ENCODE results near the gene REV3L. TPM values are rescaled to one million over a fixed set of nuclear protein-coding genes. Genes with fewer than 3 reads are reported as not detected.
"Not testable (repeated sequence)": the region's sequence is repeated elsewhere in the genome, so short reads cannot be mapped to it uniquely, and the experiment has no call there.

Gene REV3L
- total and polyA plus RNA-seq, 2 donors: 33.8 to 132 TPM

DNA sequence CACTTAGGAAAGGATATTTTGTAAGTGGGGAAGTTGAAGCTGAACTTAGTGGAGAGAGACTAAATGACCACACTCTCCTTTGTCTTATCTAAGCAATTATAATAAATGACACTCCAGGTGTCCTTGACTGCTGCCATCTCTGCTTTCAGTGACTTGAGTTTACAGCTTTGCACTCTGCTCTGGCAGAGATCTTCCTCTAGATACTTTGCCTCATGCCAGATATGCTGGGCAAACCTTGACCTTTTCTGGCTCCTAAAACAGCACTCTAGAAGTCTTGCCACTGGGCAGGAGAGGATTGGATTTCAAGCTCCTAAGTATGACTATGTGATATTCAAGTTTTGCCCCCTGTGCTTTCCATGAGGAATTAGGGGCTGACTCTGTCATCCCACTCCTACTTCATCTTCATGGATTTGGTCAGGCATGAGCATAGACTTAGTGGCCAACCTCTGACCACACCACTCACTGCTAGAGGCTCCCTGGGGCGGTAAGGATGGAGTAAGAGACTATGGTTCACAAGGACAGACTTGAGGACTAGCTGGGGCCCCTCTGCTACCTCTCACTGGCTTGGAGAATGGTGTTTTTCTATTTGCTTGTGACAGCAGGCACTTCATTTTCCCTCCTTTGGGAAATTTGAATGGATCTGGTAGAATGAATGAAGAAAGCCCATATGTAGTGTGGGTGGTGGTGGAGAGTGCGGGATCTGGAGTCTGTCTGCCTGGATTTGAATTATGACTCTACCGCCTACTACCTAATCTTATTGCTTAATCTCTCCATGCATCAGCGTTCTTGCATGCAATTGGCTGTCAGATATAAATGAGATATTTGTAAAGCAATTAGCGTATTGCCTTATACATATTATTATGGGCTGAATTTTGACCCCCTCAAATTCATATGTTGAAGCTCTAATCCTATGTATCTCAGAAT is 191.4 kb downstream of the REV3L start:
- DNase-seq (ENCODE audit: extremely low spot score): no peak
- H3K27ac ChIP-seq (ENCODE audit: low read depth): no peak overlapping the region
- no peaks in the 10 kb centered on the region for H3K36me3 ChIP-seq (ENCODE audit: insufficient read depth)
- H3K4me1 ChIP-seq (ENCODE audit: insufficient read depth): no peaks in the 10 kb centered on the region
- H3K4me3 ChIP-seq (ENCODE audit: low read depth, low read length): no peak overlapping the region
- WGBS: 90% methylated on average over 5 of the region's 5 CpGs

DNA sequence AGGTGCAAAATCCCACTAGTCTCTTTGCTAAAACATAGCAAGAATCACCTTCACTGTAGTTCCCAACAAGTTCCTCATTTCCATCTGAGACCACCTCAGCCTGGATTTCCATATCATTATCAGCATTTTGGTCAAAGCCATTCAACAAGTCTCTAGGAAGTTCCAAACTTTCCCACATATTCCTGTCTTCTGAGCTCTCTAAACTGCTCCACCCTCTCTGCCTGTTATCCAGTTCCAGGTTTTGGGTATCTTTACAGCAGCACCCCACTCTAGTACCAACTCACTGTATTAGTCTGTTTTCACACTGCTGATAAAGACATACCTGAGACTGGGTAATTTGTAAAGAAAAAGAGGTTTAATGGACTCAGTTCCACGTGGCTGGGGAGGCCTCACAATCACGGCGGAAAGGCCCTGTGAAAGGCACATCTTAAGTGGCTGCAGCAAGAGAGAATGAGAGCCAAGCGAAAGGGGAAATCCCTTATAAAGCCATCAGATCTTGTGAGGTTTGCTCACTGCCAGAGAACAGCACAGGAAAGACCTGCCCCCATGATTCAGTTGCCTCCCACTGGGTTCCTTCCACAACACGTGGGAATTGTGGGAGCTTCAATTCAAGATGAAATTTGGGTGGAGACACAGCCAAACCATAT is 192.2 kb downstream of the REV3L start:
- not testable (repeated sequence) for H3K4me3 ChIP-seq (ENCODE audit: low read depth, low read length); H3K4me1 ChIP-seq (ENCODE audit: insufficient read depth)
- 65% methylated on average over 5 of the region's 5 CpGs for WGBS

DNA sequence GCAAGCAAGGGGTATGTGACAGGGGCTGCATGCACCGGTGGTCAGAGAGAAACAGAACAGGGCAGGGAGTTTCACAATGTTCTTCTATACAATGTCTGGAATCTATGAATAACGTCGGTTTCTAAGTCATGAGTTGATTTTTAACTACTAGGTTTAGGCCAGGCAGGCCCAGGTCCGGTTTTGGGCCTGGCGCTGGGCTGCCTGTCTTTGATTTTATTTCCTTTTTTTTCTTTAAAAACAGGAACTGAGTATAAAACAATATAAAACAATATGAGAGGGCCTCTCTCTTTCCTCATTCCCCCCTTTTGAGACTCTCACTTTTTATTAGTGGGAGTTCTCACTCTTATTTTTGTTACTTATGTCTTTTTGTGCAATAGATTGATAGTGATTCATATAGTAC is 198.7 kb downstream of the REV3L start:
- H3K4me3 ChIP-seq (ENCODE audit: low read depth, low read length); H3K27ac ChIP-seq (ENCODE audit: low read depth); H3K36me3 ChIP-seq (ENCODE audit: insufficient read depth); H3K4me1 ChIP-seq (ENCODE audit: insufficient read depth); DNase-seq (ENCODE audit: extremely low spot score): not testable (repeated sequence)
- 80% methylated on average over 5 of the region's 5 CpGs for WGBS

More for the DNA sequence above, 192.2 kb downstream of the REV3L start:
- not testable (repeated sequence) for DNase-seq (ENCODE audit: extremely low spot score); H3K36me3 ChIP-seq (ENCODE audit: insufficient read depth); H3K27ac ChIP-seq (ENCODE audit: low read depth)

DNA sequence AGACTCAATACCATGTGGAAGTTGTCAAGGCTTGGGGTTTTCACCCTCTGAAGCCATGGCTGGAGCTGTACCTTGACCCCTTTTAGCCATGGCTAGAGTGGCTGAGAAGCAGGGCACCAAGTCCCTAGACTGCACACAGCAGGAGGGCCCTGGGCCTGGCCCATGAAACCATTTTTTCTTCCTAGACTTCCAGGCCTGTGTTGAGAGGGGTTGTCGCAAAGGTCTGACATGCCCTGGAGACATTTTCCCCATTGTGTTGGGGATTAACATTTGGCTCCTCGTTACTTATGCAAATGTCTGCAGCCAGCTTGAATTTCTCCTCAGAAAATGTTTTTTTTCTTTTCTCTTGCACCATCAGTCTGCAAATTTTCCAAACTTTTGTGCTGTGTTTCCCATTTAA is 199.3 kb downstream of the REV3L start:
- H3K4me3 ChIP-seq (ENCODE audit: low read depth, low read length): no peak overlapping the region
- H3K27ac ChIP-seq (ENCODE audit: low read depth): no peak overlapping the region
- DNase-seq (ENCODE audit: extremely low spot score): no peak
- H3K36me3 ChIP-seq (ENCODE audit: insufficient read depth): peaks cover 4% of the 10 kb centered on the region
- 89% methylated on average over 2 of the region's 2 CpGs for WGBS
- H3K4me1 ChIP-seq (ENCODE audit: insufficient read depth): no peaks in the 10 kb centered on the region

DNA sequence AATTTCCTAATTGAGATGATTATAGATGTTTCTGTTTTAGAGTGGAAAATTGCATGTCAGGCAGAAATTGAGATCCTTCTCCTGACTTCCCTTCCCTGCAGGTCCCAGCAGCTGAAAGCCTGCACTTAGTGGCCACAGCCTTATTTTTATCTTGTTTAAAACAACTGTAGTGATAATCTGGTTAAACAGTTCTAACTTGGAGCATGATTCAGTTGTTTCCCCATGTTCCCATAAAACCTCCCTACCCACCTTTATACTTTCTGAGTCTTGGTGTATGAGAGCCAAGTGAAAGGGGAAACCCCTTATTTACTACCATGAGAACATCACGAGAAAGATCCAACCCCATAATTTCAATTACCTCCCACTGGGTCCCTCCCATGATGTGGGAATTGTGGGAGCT is 200.5 kb downstream of the REV3L start:
- H3K36me3 ChIP-seq (ENCODE audit: insufficient read depth): peaks cover 5% of the 10 kb centered on the region
- no peaks in the 10 kb centered on the region for H3K4me1 ChIP-seq (ENCODE audit: insufficient read depth)
- no peak for DNase-seq (ENCODE audit: extremely low spot score)
- H3K27ac ChIP-seq (ENCODE audit: low read depth): no peak overlapping the region
- no peak overlapping the region for H3K4me3 ChIP-seq (ENCODE audit: low read depth, low read length)
- WGBS: 95% methylated on average over 1 of the region's 1 CpG

DNA sequence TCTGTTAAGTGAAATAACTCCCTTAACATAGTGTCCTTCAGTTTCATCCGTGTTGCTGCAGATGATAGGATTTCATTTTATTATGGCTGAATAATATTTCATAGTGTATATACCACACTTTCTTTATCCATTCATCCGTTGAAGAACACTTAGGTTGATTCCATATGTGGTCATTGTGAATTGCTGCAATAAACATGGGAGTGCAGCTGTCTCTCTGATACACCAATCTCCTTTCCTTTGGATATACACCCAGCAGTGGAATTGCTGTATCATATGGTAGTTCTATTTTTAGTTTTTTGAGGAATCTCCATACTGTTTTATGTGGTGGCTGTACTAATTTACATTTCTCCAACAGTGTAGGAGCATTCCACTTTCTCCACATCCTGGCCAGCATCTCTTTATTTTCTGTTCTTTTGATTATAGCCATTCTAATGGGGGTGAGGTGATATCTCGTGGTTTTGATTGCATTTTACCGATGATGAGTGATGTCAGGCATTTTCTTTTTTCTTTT is 202.5 kb downstream of the REV3L start:
- Histone ChIP-seq H3K36me3 (ENCODE audit: insufficient read depth) (peaks cover 5% of the 10 kb centered on the region), H3K4me1 (ENCODE audit: insufficient read depth) (no peaks in the 10 kb centered on the region), H3K4me3 (ENCODE audit: low read depth, low read length) (no peak overlapping the region), H3K27ac (ENCODE audit: low read depth) (no peak overlapping the region)
- no peak for DNase-seq (ENCODE audit: extremely low spot score)
- 92% methylated on average over 4 of the region's 4 CpGs for WGBS

DNA sequence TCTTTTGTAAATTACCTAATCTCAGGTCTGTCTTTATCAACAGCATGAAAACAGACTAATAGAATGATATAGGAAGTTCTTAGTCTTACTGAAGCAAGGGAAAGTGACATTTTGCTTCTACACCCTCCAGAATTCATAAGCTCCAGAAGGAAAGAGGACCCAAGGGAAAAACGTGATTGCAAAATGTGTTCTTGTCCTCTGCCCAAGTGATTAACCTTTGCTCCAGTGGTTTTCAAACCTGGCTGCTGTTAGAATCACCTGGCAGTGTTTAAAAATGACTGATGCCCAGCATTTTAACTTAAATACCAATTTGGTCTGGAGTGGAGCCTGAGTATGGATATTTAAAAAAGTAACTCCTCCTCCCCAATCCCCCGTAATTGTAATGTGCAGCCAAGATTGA is 204.3 kb downstream of the REV3L start:
- no peaks in the 10 kb centered on the region for H3K4me1 ChIP-seq (ENCODE audit: insufficient read depth)
- no peak overlapping the region for H3K4me3 ChIP-seq (ENCODE audit: low read depth, low read length)
- no peak for DNase-seq (ENCODE audit: extremely low spot score)
- peaks cover 6% of the 10 kb centered on the region for H3K36me3 ChIP-seq (ENCODE audit: insufficient read depth)
- H3K27ac ChIP-seq (ENCODE audit: low read depth): no peak overlapping the region
- 87% methylated on average over 2 of the region's 2 CpGs for WGBS

DNA sequence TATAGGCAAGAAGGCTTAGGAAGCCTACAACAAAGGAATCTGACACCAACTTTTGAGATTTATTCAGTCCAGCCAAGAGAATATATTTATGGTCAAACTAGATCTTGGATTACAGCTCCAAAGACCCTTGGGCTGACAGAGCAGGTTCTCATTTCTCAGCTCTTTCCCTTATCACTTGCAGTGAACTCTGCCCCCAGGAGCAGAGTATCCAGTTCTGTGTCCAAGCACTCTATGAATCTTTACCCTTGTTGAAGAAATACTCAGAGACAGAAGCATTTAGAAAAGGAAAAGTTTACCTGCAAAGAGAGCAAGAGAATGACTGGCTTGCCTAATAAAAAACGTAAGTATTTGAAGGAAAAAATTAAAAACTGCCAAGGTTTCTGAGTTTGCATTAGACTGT is 205.2 kb downstream of the REV3L start:
- H3K4me1 ChIP-seq (ENCODE audit: insufficient read depth): no peaks in the 10 kb centered on the region
- H3K4me3 ChIP-seq (ENCODE audit: low read depth, low read length): no peak overlapping the region
- H3K36me3 ChIP-seq (ENCODE audit: insufficient read depth): peaks cover 6% of the 10 kb centered on the region
- no peak overlapping the region for H3K27ac ChIP-seq (ENCODE audit: low read depth)
- DNase-seq (ENCODE audit: extremely low spot score): no peak
- 97% methylated on average over 1 of the region's 1 CpG for WGBS

DNA sequence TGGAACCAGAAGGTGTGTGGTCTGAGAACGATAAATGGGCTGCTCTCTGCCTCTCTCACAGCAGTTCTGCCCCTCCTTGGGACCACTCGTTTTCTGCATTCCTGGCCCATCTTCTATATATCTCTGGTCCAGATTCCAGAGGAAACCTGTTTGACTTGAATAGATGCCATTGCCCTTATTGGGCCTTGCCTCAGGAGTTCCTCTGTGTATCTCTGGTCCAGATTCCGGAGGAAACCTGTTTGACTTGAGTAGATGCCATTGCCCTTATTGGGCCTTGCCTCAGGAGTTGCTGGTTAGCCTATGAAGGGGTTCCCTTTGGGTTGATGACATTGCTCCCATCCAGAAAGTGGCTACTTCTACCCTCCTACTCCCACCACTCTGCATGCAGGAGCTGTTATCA is 206.3 kb downstream of the REV3L start:
- Histone ChIP-seq H3K27ac (ENCODE audit: low read depth) (no peak overlapping the region), H3K4me1 (ENCODE audit: insufficient read depth) (no peaks in the 10 kb centered on the region), H3K4me3 (ENCODE audit: low read depth, low read length) (no peak overlapping the region), H3K36me3 (ENCODE audit: insufficient read depth) (peaks cover 6% of the 10 kb centered on the region)
- WGBS: 96% methylated on average over 3 of the region's 3 CpGs
- no peak for DNase-seq (ENCODE audit: extremely low spot score)

DNA sequence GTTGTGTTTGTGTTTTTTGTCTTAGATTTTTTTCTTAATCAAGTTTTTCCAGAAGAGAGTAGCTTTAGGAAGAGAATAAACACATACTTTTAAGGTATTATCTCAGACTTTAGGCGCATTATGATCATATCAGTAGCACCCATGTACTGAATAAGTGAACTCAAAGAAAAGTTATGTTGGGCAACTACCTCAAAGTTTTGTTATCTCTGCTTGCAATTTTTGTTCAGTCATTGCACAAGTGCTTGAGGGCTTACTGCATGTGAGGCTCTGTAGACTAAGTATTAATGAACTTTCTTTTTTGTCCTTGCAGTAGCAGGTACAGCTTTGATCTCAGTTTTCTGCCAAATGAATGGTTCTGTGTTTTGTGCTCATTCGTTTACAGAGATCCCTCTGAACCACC is 206.7 kb downstream of the REV3L start:
- H3K4me1 ChIP-seq (ENCODE audit: insufficient read depth): no peaks in the 10 kb centered on the region
- no peak overlapping the region for H3K27ac ChIP-seq (ENCODE audit: low read depth)
- H3K4me3 ChIP-seq (ENCODE audit: low read depth, low read length): no peak overlapping the region
- 96% methylated on average over 2 of the region's 2 CpGs for WGBS
- DNase-seq (ENCODE audit: extremely low spot score): no peak
- peaks cover 6% of the 10 kb centered on the region for H3K36me3 ChIP-seq (ENCODE audit: insufficient read depth)

DNA sequence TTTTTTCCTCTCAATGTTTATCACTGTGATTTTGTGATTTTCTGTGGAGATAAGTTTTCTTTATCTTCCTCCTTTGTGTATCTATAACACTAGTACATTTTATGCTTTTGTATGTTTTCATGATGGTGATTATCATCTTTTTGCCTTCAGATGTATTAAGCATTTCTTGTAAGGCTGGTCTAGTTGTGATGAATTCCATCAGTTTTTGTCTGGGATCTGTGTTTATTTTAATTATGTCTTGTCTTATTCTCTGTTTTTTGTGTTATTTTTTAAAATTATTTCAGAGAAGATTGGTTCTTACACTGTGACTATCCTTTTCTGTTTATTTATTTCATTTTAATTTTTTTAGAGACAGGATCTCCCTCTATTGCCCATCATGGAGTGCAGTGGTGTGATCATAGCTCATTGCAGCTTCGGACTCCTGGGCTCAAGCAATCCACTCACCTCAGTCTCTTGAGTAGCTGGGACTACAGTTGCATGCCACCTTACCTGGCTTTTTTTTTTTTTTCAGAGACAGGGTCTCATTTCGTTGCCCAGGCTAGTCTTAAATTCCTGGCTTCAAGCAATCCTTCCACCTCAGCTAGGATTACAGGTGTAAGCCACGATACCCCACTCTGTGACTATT is 208.3 kb downstream of the REV3L start:
- no peak for DNase-seq (ENCODE audit: extremely low spot score)
- no peak overlapping the region for H3K4me3 ChIP-seq (ENCODE audit: low read depth, low read length)
- no peak overlapping the region for H3K27ac ChIP-seq (ENCODE audit: low read depth)
- H3K36me3 ChIP-seq (ENCODE audit: insufficient read depth): peaks cover 6% of the 10 kb centered on the region
- WGBS: 96% methylated on average over 3 of the region's 3 CpGs
- H3K4me1 ChIP-seq (ENCODE audit: insufficient read depth): no peaks in the 10 kb centered on the region

DNA sequence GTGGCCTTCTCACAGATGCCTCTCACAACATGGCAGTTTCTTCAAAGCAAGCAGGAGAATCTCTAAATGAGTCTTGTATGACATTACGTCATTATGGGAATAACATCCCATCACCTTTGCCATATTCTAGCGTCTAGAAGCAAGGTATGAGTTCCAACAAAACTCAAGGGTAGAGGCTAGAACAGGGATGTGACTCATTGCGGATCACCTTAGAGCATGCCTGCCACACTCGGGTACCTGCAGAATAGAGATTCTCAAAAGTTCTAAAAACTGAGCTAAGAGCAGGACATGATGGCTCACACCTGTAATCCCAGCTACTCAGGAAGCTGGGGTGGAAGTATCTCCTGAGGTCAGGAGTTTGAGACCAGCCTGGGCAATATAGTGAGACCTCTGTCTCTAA is 212.9 kb downstream of the REV3L start:
- no peak for DNase-seq (ENCODE audit: extremely low spot score)
- H3K27ac ChIP-seq (ENCODE audit: low read depth): no peak overlapping the region
- 98% methylated on average over 4 of the region's 4 CpGs for WGBS
- H3K4me3 ChIP-seq (ENCODE audit: low read depth, low read length): no peak overlapping the region
- no peaks in the 10 kb centered on the region for H3K4me1 ChIP-seq (ENCODE audit: insufficient read depth)
- peaks cover 1% of the 10 kb centered on the region for H3K36me3 ChIP-seq (ENCODE audit: insufficient read depth)

DNA sequence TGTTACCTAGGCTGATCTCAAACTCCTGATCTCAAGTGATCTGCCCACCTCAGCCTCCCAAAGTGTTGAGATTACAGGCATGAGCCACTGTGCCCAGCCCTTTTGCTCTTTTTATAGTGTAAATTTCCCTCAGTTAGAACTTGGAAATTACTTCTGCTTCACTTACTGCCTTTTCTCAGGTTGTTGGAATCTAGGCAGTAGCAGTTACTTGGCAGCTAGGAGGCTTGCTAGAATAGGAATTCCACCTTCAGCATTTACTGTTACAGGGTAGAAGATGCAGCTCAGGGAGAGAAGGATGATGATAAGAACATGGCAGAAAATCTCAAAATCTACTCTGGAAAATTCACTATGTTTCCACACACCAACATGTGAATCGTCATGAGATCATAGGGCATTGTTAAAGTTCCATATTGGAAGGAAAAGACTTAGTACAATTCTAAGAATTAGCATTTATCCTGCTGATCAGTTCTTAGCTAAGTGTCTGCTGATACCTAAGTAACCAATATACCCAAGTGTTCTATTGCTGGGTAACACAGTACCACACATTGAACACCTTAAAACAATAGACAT is 213.5 kb downstream of the REV3L start:
- WGBS: 92% methylated on average over 1 of the region's 1 CpG
- H3K4me3 ChIP-seq (ENCODE audit: low read depth, low read length): no peak overlapping the region
- no peak for DNase-seq (ENCODE audit: extremely low spot score)
- H3K27ac ChIP-seq (ENCODE audit: low read depth): no peak overlapping the region
- no peaks in the 10 kb centered on the region for H3K4me1 ChIP-seq (ENCODE audit: insufficient read depth)
- H3K36me3 ChIP-seq (ENCODE audit: insufficient read depth): peaks cover 1% of the 10 kb centered on the region

Measured in urinary bladder (tissue), 4 donors.